Astrocyte (in vitro differentiated cells and primary cell): Measurements from ENCODE around the gene CTNNA3. TPM values are rescaled to one million over a fixed set of nuclear protein-coding genes. Genes with fewer than 3 reads are reported as not detected.
A peak's percentile ranks its signal among the peaks of the same experiment; 100 is the strongest.

ENCODE experiments used
- DNase-seq: peaks from one replicate; pipeline ENCODE4 v3.0.0-alpha.2; 2010; ENCODE audit warnings: low read depth
- FAIRE-seq: peaks from 2 replicates; lab custom pipeline; 2011; peaks lifted over from hg19 to GRCh38; lab: Jason Lieb, UNC
- H2AFZ ChIP-seq: 2 replicates; pipeline ENCODE4 v1.6.0; 2012; ENCODE audit warnings: low read depth, low read length, inconsistent platforms
- H3K27ac ChIP-seq: 2 replicates; pipeline ENCODE4 v1.5.1; 2011; ENCODE audit warnings: low read depth, low read length, inconsistent platforms
- H3K27me3 ChIP-seq: 2 replicates; pipeline ENCODE4 v1.6.0; 2011; ENCODE audit warnings: low read length, inconsistent platforms; ENCODE audit not compliant: insufficient read depth
- H3K36me3 ChIP-seq: 2 replicates; pipeline ENCODE4 v1.5.1; 2011; ENCODE audit warnings: low read length, inconsistent platforms; ENCODE audit not compliant: insufficient read depth
- H3K4me1 ChIP-seq: 2 replicates; pipeline ENCODE4 v1.5.1; 2011; ENCODE audit warnings: low read length, inconsistent platforms; ENCODE audit not compliant: insufficient read depth
- H3K4me2 ChIP-seq: 2 replicates; pipeline ENCODE4 v1.6.0; 2012; ENCODE audit warnings: low read length, inconsistent platforms
- H3K4me3 ChIP-seq: 2 replicates; pipeline ENCODE4 v1.5.1; 2011; ENCODE audit warnings: low read depth, mild to moderate bottlenecking, low read length, inconsistent platforms; ENCODE audit not compliant: insufficient read depth
- H3K79me2 ChIP-seq: 2 replicates; pipeline ENCODE4 v1.6.0; 2012; ENCODE audit warnings: mild to moderate bottlenecking, low read length, inconsistent platforms; ENCODE audit not compliant: insufficient read depth
- H3K9ac ChIP-seq: 2 replicates; pipeline ENCODE4 v1.6.0; 2012; ENCODE audit warnings: mild to moderate bottlenecking, low read length, inconsistent platforms
- H3K9me3 ChIP-seq: 2 replicates; pipeline ENCODE4 v1.5.1; 2012; ENCODE audit warnings: low read depth, mild to moderate bottlenecking, low read length, inconsistent platforms; ENCODE audit not compliant: insufficient read depth
- H4K20me1 ChIP-seq: 2 replicates; pipeline ENCODE4 v1.6.0; 2012; ENCODE audit warnings: low read length, inconsistent platforms; ENCODE audit not compliant: insufficient read depth
- H3K27ac Mint-ChIP-seq: one replicate; pipeline ENCODE4 v1.8.0; 2021; ENCODE audit warnings: mild to moderate bottlenecking, mixed read lengths; ENCODE audit not compliant: unreplicated experiment
- H3K27me3 Mint-ChIP-seq: one replicate; pipeline ENCODE4 v1.8.0; 2021; ENCODE audit warnings: low read depth, mixed read lengths; ENCODE audit not compliant: unreplicated experiment
- H3K36me3 Mint-ChIP-seq: one replicate; pipeline ENCODE4 v1.8.0; 2021; ENCODE audit warnings: low read depth, mixed read lengths; ENCODE audit not compliant: unreplicated experiment
- H3K4me1 Mint-ChIP-seq: one replicate; pipeline ENCODE4 v1.8.0; 2021; ENCODE audit warnings: low read depth, mixed read lengths; ENCODE audit not compliant: unreplicated experiment
- H3K4me3 Mint-ChIP-seq: one replicate; pipeline ENCODE4 v1.8.0; 2021; ENCODE audit warnings: mild to moderate bottlenecking, moderate library complexity, mixed read lengths; ENCODE audit not compliant: unreplicated experiment
- H3K9me3 Mint-ChIP-seq: one replicate; pipeline ENCODE4 v1.8.0; 2021; ENCODE audit warnings: mild to moderate bottlenecking, mixed read lengths; ENCODE audit not compliant: unreplicated experiment
- EZH2 ChIP-seq: IDR thresholded peaks from 2 replicates; pipeline ENCODE4 v1.6.1; 2012; ENCODE audit warnings: mild to moderate bottlenecking, low read length, inconsistent platforms; ENCODE audit not compliant: insufficient read depth
- total RNA-seq: library from RNA; stranded (reverse); gene quantifications from 2 replicates; pipeline ENCODE4 v1.2.1, GENCODE V29; 2021
- TF ChIP-seq, protein P1 (sequence below): IDR thresholded peaks from 2 replicates; pipeline ENCODE4 v1.5.1; 2011; ENCODE audit warnings: low read depth, mild to moderate bottlenecking, inconsistent platforms, low read length, moderate library complexity; ENCODE audit not compliant: insufficient read depth

Gene CTNNA3
- total RNA-seq, 1 donor from 2014 or later = 0.73 TPM

DNA sequence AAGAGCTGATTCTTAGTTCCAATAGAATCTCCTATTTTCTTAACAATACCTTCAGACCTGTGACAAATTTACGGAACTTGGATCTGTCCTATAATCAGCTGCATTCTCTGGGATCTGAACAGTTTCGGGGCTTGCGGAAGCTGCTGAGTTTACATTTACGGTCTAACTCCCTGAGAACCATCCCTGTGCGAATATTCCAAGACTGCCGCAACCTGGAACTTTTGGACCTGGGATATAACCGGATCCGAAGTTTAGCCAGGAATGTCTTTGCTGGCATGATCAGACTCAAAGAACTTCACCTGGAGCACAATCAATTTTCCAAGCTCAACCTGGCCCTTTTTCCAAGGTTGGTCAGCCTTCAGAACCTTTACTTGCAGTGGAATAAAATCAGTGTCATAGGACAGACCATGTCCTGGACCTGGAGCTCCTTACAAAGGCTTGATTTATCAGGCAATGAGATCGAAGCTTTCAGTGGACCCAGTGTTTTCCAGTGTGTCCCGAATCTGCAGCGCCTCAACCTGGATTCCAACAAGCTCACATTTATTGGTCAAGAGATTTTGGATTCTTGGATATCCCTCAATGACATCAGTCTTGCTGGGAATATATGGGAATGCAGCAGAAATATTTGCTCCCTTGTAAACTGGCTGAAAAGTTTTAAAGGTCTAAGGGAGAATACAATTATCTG, 768.6 kb downstream of the CTNNA3 start:
- Mint-ChIP-seq H3K36me3 (no peaks in the 10 kb centered on the region), H3K4me1 (peaks cover 22% of the 10 kb centered on the region), H3K27me3 (peaks cover 19% of the 10 kb centered on the region), H3K9me3 (no peaks in the 10 kb centered on the region), H3K27ac (no peak overlapping the region), H3K4me3 (no peak overlapping the region)
- peak overlapping the region; percentile 81 for H3K4me2 ChIP-seq
- H3K36me3 ChIP-seq = no peaks in the 10 kb centered on the region
- H3K27ac ChIP-seq = no peak overlapping the region
- H4K20me1 ChIP-seq = no peaks in the 10 kb centered on the region
- H3K4me1 ChIP-seq = no peaks in the 10 kb centered on the region
- no peak for TF ChIP-seq EZH2
- TF ChIP-seq, protein P1, sequence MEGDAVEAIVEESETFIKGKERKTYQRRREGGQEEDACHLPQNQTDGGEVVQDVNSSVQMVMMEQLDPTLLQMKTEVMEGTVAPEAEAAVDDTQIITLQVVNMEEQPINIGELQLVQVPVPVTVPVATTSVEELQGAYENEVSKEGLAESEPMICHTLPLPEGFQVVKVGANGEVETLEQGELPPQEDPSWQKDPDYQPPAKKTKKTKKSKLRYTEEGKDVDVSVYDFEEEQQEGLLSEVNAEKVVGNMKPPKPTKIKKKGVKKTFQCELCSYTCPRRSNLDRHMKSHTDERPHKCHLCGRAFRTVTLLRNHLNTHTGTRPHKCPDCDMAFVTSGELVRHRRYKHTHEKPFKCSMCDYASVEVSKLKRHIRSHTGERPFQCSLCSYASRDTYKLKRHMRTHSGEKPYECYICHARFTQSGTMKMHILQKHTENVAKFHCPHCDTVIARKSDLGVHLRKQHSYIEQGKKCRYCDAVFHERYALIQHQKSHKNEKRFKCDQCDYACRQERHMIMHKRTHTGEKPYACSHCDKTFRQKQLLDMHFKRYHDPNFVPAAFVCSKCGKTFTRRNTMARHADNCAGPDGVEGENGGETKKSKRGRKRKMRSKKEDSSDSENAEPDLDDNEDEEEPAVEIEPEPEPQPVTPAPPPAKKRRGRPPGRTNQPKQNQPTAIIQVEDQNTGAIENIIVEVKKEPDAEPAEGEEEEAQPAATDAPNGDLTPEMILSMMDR = no peak
- no peaks in the 10 kb centered on the region for H3K9me3 ChIP-seq
- H3K79me2 ChIP-seq = no peaks in the 10 kb centered on the region
- peak overlapping the region; percentile 25 for H3K9ac ChIP-seq
- FAIRE-seq (no peak), DNase-seq (no peak)
- H3K27me3 ChIP-seq = peaks cover 39% of the 10 kb centered on the region
- H2AFZ ChIP-seq = peak overlapping the region; percentile 76
- peak overlapping the region; percentile 47 for H3K4me3 ChIP-seq

DNA sequence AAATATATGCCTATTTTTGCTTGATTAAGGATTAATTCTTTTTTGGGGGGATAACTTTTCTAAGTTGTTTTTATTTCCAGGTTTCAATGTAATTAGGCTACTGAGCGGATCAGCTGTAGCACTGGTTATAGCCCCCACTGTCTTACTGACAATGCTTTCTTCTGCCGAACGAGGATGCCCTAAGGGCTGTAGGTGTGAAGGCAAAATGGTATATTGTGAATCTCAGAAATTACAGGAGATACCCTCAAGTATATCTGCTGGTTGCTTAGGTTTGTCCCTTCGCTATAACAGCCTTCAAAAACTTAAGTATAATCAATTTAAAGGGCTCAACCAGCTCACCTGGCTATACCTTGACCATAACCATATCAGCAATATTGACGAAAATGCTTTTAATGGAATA, 769.2 kb downstream of the CTNNA3 start:
- Histone ChIP-seq H3K4me3 (no peak overlapping the region), H2AFZ (no peak overlapping the region), H3K27me3 (peaks cover 39% of the 10 kb centered on the region), H3K4me1 (no peaks in the 10 kb centered on the region), H3K4me2 (no peak overlapping the region), H3K9ac (no peak overlapping the region), H3K79me2 (no peaks in the 10 kb centered on the region), H3K27ac (no peak overlapping the region), H3K36me3 (no peaks in the 10 kb centered on the region), H4K20me1 (no peaks in the 10 kb centered on the region), H3K9me3 (no peaks in the 10 kb centered on the region)
- no peak for FAIRE-seq
- TF ChIP-seq, protein P1 = no peak
- TF ChIP-seq EZH2 = no peak
- no peak overlapping the region for H3K27ac Mint-ChIP-seq
- H3K4me3 Mint-ChIP-seq = no peak overlapping the region
- peaks cover 18% of the 10 kb centered on the region for H3K4me1 Mint-ChIP-seq
- H3K27me3 Mint-ChIP-seq = peaks cover 19% of the 10 kb centered on the region
- DNase-seq = no peak
- H3K9me3 Mint-ChIP-seq = no peaks in the 10 kb centered on the region
- H3K36me3 Mint-ChIP-seq = no peaks in the 10 kb centered on the region
